ENCODE data around the gene LRRC8E.
A peak's percentile ranks its signal among the peaks of the same experiment; 100 is the strongest.

Gene LRRC8E

DNA sequence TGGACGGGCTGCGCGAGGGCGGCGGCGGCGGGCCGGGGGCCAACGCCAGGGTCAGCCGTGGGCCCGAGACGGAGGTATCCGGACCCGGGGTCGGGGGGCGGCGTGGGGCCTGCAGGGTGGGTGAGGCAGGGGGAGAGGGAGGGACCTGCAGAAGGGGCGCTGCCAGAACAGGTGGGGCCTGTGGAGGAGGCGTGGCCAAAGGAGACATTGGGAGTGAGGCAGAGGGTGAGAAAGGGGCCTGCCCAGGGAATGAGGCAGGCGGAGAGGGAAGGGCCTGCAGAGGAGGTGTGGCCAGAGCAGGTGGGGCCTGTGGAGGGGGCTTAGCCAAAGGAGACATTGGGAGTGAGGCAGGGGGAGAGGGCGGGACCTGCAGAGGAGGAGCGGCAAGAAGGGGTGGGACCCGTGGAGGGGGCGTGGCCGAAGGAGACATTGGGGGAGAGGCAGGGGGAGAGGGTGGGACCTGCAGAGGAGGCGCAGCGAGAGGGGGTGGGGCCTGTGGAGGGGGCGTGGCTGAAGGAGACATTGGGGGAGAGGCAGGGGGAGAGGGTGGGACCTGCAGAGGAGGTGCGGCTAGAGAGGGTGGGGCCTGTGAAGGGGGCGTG lies 18.3 kb upstream of the LRRC8E start:
- Histone ChIP-seq H3K4me1 (ENCODE audit: insufficient read depth, low read length) (peaks cover 10% of the 10 kb centered on the region; the same call in 1 of the 2 replicates), H3K27ac (ENCODE audit: low read depth, low read length) (no peak overlapping the region; the same call in 1 of the 2 replicates), H3K36me3 (ENCODE audit: insufficient read depth, low read length) (no peaks in the 10 kb centered on the region), H3K27me3 (ENCODE audit: insufficient read depth, low read length) (peaks cover 30% of the 10 kb centered on the region), H3K9ac (ENCODE audit: low read depth, low read length) (no peak overlapping the region), H3K9me3 (ENCODE audit: insufficient read depth, low read depth, low read length) (no peaks in the 10 kb centered on the region), H3K4me3 (ENCODE audit: low read length) (peak overlapping the region; percentile 52)
- WGBS = 47% methylated on average over 30 of the region's 30 CpGs

GRCh38 chr19:7870571-7871436 lies 17.5 kb upstream of the LRRC8E start:
- Histone ChIP-seq H3K27me3 (ENCODE audit: insufficient read depth, low read length) (peaks cover 23% of the 10 kb centered on the region), H3K27ac (ENCODE audit: low read depth, low read length) (peak overlapping the region; percentile 76; the same call in 1 of the 2 replicates), H3K4me1 (ENCODE audit: insufficient read depth, low read length) (0 out of 2 replicates have a peak, but pooled peaks cover 6% of the 10 kb centered on the region), H3K9ac (ENCODE audit: low read depth, low read length) (no peak overlapping the region), H3K9me3 (ENCODE audit: insufficient read depth, low read depth, low read length) (no peaks in the 10 kb centered on the region), H3K4me3 (ENCODE audit: low read length) (no peak overlapping the region), H3K36me3 (ENCODE audit: insufficient read depth, low read length) (no peaks in the 10 kb centered on the region)
- WGBS = 59% methylated on average over 11 of the region's 11 CpGs

- Histone ChIP-seq H3K9ac (ENCODE audit: low read depth, low read length) (no peak overlapping the region), H3K4me3 (ENCODE audit: low read length) (peak overlapping the region; percentile 33), H3K36me3 (ENCODE audit: insufficient read depth, low read length) (no peaks in the 10 kb centered on the region), H3K27me3 (ENCODE audit: insufficient read depth, low read length) (peaks cover 23% of the 10 kb centered on the region), H3K27ac (ENCODE audit: low read depth, low read length) (peak overlapping the region; percentile 80; the same call in 1 of the 2 replicates), H3K9me3 (ENCODE audit: insufficient read depth, low read depth, low read length) (no peaks in the 10 kb centered on the region), H3K4me1 (ENCODE audit: insufficient read depth, low read length) (0 out of 2 replicates have a peak, but pooled peaks cover 6% of the 10 kb centered on the region)
- WGBS = 8% methylated on average over 33 of the region's 33 CpGs
Measured at GRCh38 chr19:7871437-7872305, 16.6 kb upstream of the LRRC8E start.

DNA sequence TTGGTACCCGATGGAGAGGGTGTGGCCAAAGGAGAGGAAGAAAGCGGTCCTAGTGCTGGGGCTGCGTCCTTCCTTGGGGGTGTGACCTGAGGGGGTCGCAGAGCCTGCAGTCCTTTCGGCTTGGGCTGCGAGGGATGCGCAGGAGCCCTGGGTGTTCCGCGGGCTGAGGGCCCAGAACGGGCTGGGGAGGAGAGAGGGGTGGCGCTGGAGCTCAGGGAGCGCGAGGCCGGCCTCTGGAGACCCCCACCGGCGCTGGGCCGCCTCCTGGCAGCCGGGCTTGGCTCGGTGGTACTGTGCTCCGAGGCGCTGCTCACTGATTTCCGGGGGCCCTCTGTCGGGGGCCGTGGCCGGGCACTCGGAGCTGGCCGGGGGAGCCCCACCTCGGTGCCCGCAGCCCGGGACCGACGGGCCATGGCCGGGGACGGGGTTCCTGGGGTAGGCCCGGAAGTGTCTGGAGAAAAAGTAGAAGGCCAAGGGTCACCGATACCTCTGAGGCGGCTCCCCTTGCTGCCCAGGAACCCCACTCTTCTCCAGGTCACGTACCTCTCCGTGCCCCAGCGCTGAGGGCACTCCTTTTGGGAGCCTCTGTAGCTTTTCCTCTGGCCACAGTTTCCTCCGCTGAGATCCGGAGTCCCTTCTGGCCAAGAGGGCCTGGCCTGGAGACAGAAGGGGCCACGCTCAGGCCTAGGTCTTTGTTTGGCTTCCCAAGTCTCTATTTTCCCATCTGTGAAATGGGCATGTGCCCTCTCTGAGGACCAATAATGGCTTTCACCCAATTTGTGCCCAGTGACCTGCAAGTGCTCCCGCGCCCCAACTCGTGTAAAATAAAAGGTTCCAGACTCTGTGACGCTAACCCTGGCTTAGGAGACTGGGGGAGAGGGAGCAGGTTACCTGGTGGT lies 15.8 kb upstream of the LRRC8E start:
- 34% methylated on average over 47 of the region's 47 CpGs for WGBS
- Histone ChIP-seq H3K9ac (ENCODE audit: low read depth, low read length) (no peak overlapping the region), H3K4me3 (ENCODE audit: low read length) (peak overlapping the region; percentile 84), H3K36me3 (ENCODE audit: insufficient read depth, low read length) (no peaks in the 10 kb centered on the region), H3K27ac (ENCODE audit: low read depth, low read length) (no peak overlapping the region), H3K4me1 (ENCODE audit: insufficient read depth, low read length) (0 out of 2 replicates have a peak, but pooled peaks cover 6% of the 10 kb centered on the region), H3K27me3 (ENCODE audit: insufficient read depth, low read length) (peaks cover 18% of the 10 kb centered on the region), H3K9me3 (ENCODE audit: insufficient read depth, low read depth, low read length) (no peaks in the 10 kb centered on the region)

GRCh38 chr19:7873304-7874075 lies 14.8 kb upstream of the LRRC8E start:
- peak overlapping the region; percentile 76 for H3K9ac ChIP-seq (ENCODE audit: low read depth, low read length)
- H3K27me3 ChIP-seq (ENCODE audit: insufficient read depth, low read length) = peaks cover 18% of the 10 kb centered on the region
- no peak overlapping the region for H3K27ac ChIP-seq (ENCODE audit: low read depth, low read length)
- no peaks in the 10 kb centered on the region for H3K36me3 ChIP-seq (ENCODE audit: insufficient read depth, low read length)
- H3K9me3 ChIP-seq (ENCODE audit: insufficient read depth, low read depth, low read length) = no peaks in the 10 kb centered on the region
- H3K4me1 ChIP-seq (ENCODE audit: insufficient read depth, low read length) = 0 out of 2 replicates have a peak, but pooled peaks cover 3% of the 10 kb centered on the region
- 21% methylated on average over 53 of the region's 53 CpGs for WGBS
- H3K4me3 ChIP-seq (ENCODE audit: low read length) = peak overlapping the region; percentile 84

GRCh38 chr19:7874076-7874896 lies 14.0 kb upstream of the LRRC8E start, which contains the start of gene PRR36:
Gene PRR36 (minus strand): TSS chr19:7874390. CDS start chr19:7873689, 701 bp downstream.
- Histone ChIP-seq H3K9me3 (ENCODE audit: insufficient read depth, low read depth, low read length) (no peaks in the 10 kb centered on the region), H3K9ac (ENCODE audit: low read depth, low read length) (peak within 1 kb of the TSS; percentile 76), H3K36me3 (ENCODE audit: insufficient read depth, low read length) (no peaks in the 10 kb centered on the region), H3K27me3 (ENCODE audit: insufficient read depth, low read length) (peaks cover 18% of the 10 kb centered on the region), H3K27ac (ENCODE audit: low read depth, low read length) (peak within 1 kb of the TSS; percentile 18; the same call in 1 of the 2 replicates), H3K4me3 (ENCODE audit: low read length) (peak within 1 kb of the TSS; percentile 84), H3K4me1 (ENCODE audit: insufficient read depth, low read length) (0 out of 2 replicates have a peak, but pooled peaks cover 2% of the 10 kb centered on the region)
- WGBS = under 1% methylated on average over 88 of the region's 88 CpGs

GRCh38 chr19:7874897-7875273 lies 13.4 kb upstream of the LRRC8E start:
- Histone ChIP-seq H3K27me3 (ENCODE audit: insufficient read depth, low read length) (peaks cover 18% of the 10 kb centered on the region), H3K9ac (ENCODE audit: low read depth, low read length) (no peak overlapping the region), H3K9me3 (ENCODE audit: insufficient read depth, low read depth, low read length) (no peaks in the 10 kb centered on the region), H3K27ac (ENCODE audit: low read depth, low read length) (no peak overlapping the region), H3K4me1 (ENCODE audit: insufficient read depth, low read length) (0 out of 2 replicates have a peak, but pooled peaks cover 2% of the 10 kb centered on the region), H3K4me3 (ENCODE audit: low read length) (peak overlapping the region; percentile 84), H3K36me3 (ENCODE audit: insufficient read depth, low read length) (no peaks in the 10 kb centered on the region)
- WGBS = 54% methylated on average over 12 of the region's 12 CpGs

GRCh38 chr19:7877249-7877836 lies 11.0 kb upstream of the LRRC8E start:
- no peak overlapping the region for H3K9ac ChIP-seq (ENCODE audit: low read depth, low read length)
- peaks cover 18% of the 10 kb centered on the region for H3K27me3 ChIP-seq (ENCODE audit: insufficient read depth, low read length)
- no peaks in the 10 kb centered on the region for H3K4me1 ChIP-seq (ENCODE audit: insufficient read depth, low read length)
- no peak overlapping the region for H3K4me3 ChIP-seq (ENCODE audit: low read length)
- no peak overlapping the region for H3K27ac ChIP-seq (ENCODE audit: low read depth, low read length)
- no peaks in the 10 kb centered on the region for H3K36me3 ChIP-seq (ENCODE audit: insufficient read depth, low read length)
- 94% methylated on average over 6 of the region's 6 CpGs for WGBS
- H3K9me3 ChIP-seq (ENCODE audit: insufficient read depth, low read depth, low read length) = no peaks in the 10 kb centered on the region
